Effector memory CD8-positive, alpha-beta T cell (primary cell): ENCODE data around the gene TIMELESS.
A peak's percentile ranks its signal among the peaks of the same experiment; 100 is the strongest.

Experiments used
- ATAC-seq: fragments of 150-1000 bp; cut with Tn5 transposase; replicated peaks from 2 replicates; pipeline ENCODE4 v1.10.0; 2021; ENCODE audit warnings: mild to moderate bottlenecking, moderate library complexity
- DNase-seq, 3 experiments: peaks; one replicate each; pipeline ENCODE4 v3.0.0; 2021
- H3K27ac Mint-ChIP-seq, 2 donors: one replicate each; pipeline ENCODE4 v1.8.0; 2022; ENCODE audit warnings: mild to moderate bottlenecking in 2 of 2, mixed read lengths in 2 of 2, moderate library complexity in 2 of 2
- H3K27me3 Mint-ChIP-seq, 2 donors: one replicate each; pipeline ENCODE4 v1.8.0; 2022; ENCODE audit warnings: mixed read lengths in 2 of 2
- H3K36me3 Mint-ChIP-seq: one replicate; pipeline ENCODE4 v1.8.0; 2022; ENCODE audit warnings: mild to moderate bottlenecking, moderate library complexity, mixed read lengths; ENCODE audit not compliant: insufficient read depth
- H3K4me1 Mint-ChIP-seq, 2 donors: one replicate each; pipeline ENCODE4 v1.8.0; 2022; ENCODE audit warnings: low read depth in 2 of 2, mixed read lengths in 2 of 2
- H3K4me3 Mint-ChIP-seq, 2 donors: one replicate each; pipeline ENCODE4 v1.8.0; 2022; ENCODE audit warnings: mild to moderate bottlenecking in 2 of 2, mixed read lengths in 2 of 2, moderate library complexity in 2 of 2
- H3K9me3 Mint-ChIP-seq, 2 donors: one replicate each; pipeline ENCODE4 v1.8.0; 2022; ENCODE audit warnings: mixed read lengths in 2 of 2

TIMELESS gene

GRCh38 chr12:56377989-56378316 lies 71.3 kb downstream of the TIMELESS start:
- Mint-ChIP-seq H3K4me1 (no peaks in the 10 kb centered on the region), H3K27ac (no peak overlapping the region), H3K9me3 (no peaks in the 10 kb centered on the region), H3K27me3 (no peaks in the 10 kb centered on the region), H3K4me3 (no peak overlapping the region), H3K36me3 (peaks cover 2% of the 10 kb centered on the region)
- ATAC-seq, result no peak
- DNase-seq, result no peak

GRCh38 chr12:56377310-56377988 lies 71.8 kb downstream of the TIMELESS start:
- no peaks in the 10 kb centered on the region for H3K27me3 Mint-ChIP-seq
- no peaks in the 10 kb centered on the region for H3K4me1 Mint-ChIP-seq
- ATAC-seq, result no peak
- no peak for DNase-seq
- H3K4me3 Mint-ChIP-seq, result no peak overlapping the region
- no peaks in the 10 kb centered on the region for H3K36me3 Mint-ChIP-seq
- no peaks in the 10 kb centered on the region for H3K9me3 Mint-ChIP-seq
- H3K27ac Mint-ChIP-seq, result peak overlapping the region in 1 of 2 donors; percentile 22

DNA sequence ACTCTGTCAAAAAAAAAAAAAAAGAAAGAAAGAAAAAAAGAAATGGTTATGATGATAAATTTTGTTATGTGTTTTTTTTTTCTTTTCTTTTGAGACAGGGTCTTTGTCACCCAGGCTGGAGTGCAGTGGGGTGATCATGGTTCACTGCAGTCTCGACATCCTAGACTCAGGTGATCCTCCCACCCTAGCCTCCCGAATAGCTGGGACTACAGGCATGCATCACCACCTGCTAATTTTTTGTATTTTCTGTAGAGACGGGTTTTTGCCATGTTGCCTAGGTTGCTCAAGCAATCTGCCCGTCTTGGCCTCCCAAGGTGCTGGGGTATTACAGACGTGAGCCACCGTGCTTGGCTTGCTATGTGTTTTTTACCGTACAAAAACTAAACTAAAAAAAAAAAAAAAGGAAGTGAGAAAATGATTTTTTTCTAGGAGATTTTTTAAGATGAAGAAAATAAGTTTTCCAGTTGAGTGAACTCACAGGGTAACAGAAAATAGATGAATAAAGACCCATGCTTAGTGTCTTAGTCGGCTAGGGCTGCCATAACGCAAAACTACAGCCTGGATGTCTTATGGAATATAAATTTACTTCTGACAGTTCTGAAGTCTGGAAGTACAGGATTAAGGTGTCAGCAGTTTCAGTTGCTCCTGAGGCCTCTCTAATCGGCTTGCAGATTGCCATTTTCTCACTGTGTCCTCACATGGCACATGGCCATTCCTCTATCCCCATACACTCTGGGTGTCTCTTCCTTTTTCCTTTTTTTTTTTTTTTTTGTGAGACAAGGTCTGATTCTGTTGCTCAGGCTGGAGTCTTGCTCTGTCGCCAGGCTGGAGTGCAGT lies 73.4 kb downstream of the TIMELESS start:
- peak; percentile 33 for ATAC-seq
- Mint-ChIP-seq H3K27ac (no peak overlapping the region), H3K4me1 (no peaks in the 10 kb centered on the region), H3K9me3 (no peaks in the 10 kb centered on the region), H3K27me3 (no peaks in the 10 kb centered on the region), H3K4me3 (no peak overlapping the region), H3K36me3 (no peaks in the 10 kb centered on the region)
- DNase-seq, result no peak

GRCh38 chr12:56374726-56375597 lies 74.3 kb downstream of the TIMELESS start:
- ATAC-seq (no peak), DNase-seq (no peak)
- no peaks in the 10 kb centered on the region for H3K9me3 Mint-ChIP-seq
- H3K4me1 Mint-ChIP-seq, result no peaks in the 10 kb centered on the region
- H3K27ac Mint-ChIP-seq, result peak overlapping the region in 1 of 2 donors; percentile 32
- H3K27me3 Mint-ChIP-seq, result no peaks in the 10 kb centered on the region
- no peak overlapping the region for H3K4me3 Mint-ChIP-seq
- no peaks in the 10 kb centered on the region for H3K36me3 Mint-ChIP-seq

- Mint-ChIP-seq H3K36me3 (no peaks in the 10 kb centered on the region), H3K4me1 (no peaks in the 10 kb centered on the region), H3K27me3 (no peaks in the 10 kb centered on the region), H3K4me3 (no peak overlapping the region), H3K27ac (no peak overlapping the region), H3K9me3 (no peaks in the 10 kb centered on the region)
- DNase-seq (no peak), ATAC-seq (no peak)
Observed at GRCh38 chr12:56373515-56373914, 75.7 kb downstream of the TIMELESS start.

- DNase-seq (no peak), ATAC-seq (no peak)
- Mint-ChIP-seq H3K9me3 (no peaks in the 10 kb centered on the region), H3K4me3 (no peak overlapping the region), H3K36me3 (no peaks in the 10 kb centered on the region), H3K27ac (no peak overlapping the region), H3K27me3 (peaks cover 0 to 6% of the 10 kb centered on the region in 2 donors), H3K4me1 (no peaks in the 10 kb centered on the region)
Observed at GRCh38 chr12:56366948-56367347, 82.3 kb downstream of the TIMELESS start.
